GM23338 (cell line): ENCODE results near the gene UST. TPM values are rescaled to one million over a fixed set of nuclear protein-coding genes. Genes with fewer than 3 reads are reported as not detected.
A peak's percentile ranks its signal among the peaks of the same experiment; 100 is the strongest.

Source experiments
- ATAC-seq: fragments of 200-7000 bp; cut with Tn5 transposase; 3 replicates; pipeline ENCODE4 v1.9.1; 2020
- DNase-seq: peaks from one replicate; pipeline ENCODE4 v3.0.0-alpha.2; 2015; ENCODE audit warnings: low spot score
- H2AFZ ChIP-seq: fragments of 200-600 bp; sonication (generic); 2 replicates; pipeline ENCODE4 v1.8.0; 2016; ENCODE audit warnings: antibody characterized with exemption, mild to moderate bottlenecking, moderate library complexity
- H3F3A ChIP-seq: fragments of 200-600 bp; sonication (generic); replicated peaks from 2 replicates; pipeline ENCODE4 v1.8.0; 2017; ENCODE audit warnings: antibody characterized with exemption, mixed run types, low read depth
- H3K27ac ChIP-seq: fragments of 200-600 bp; sonication (generic); 2 replicates; pipeline ENCODE4 v1.6.1; 2016; ENCODE audit warnings: low read depth
- H3K27me3 ChIP-seq: fragments of 200-600 bp; sonication (generic); 2 replicates; pipeline ENCODE4 v1.8.0; 2016; ENCODE audit warnings: mild to moderate bottlenecking, mixed run types, moderate library complexity; ENCODE audit not compliant: insufficient read depth
- H3K36me3 ChIP-seq: fragments of 200-600 bp; sonication (generic); 2 replicates; pipeline ENCODE4 v1.8.0; 2016; ENCODE audit warnings: mild to moderate bottlenecking; ENCODE audit not compliant: insufficient read depth
- H3K4me1 ChIP-seq: fragments of 200-600 bp; sonication (generic); 2 replicates; pipeline ENCODE4 v1.8.0; 2016; ENCODE audit warnings: mild to moderate bottlenecking, moderate library complexity; ENCODE audit not compliant: insufficient read depth
- H3K4me2 ChIP-seq: fragments of 200-600 bp; sonication (generic); 2 replicates; pipeline ENCODE4 v1.7.1; 2017; ENCODE audit warnings: mixed run types
- H3K4me3 ChIP-seq: fragments of 200-600 bp; sonication (generic); 2 replicates; pipeline ENCODE4 v1.6.1; 2016; ENCODE audit warnings: mixed run types
- H3K79me2 ChIP-seq: fragments of 200-600 bp; sonication (generic); replicated peaks from 2 replicates; pipeline ENCODE4 v1.8.0; 2017; ENCODE audit warnings: mild to moderate bottlenecking; ENCODE audit not compliant: insufficient read depth
- H3K9me2 ChIP-seq: fragments of 200-600 bp; sonication (generic); 2 replicates; pipeline ENCODE4 v1.8.0; 2017; ENCODE audit not compliant: insufficient read depth
- H4K20me1 ChIP-seq: fragments of 200-600 bp; sonication (generic); replicated peaks from 2 replicates; pipeline ENCODE4 v1.8.0; 2017; ENCODE audit warnings: mild to moderate bottlenecking; ENCODE audit not compliant: insufficient read depth
- H3K27ac Mint-ChIP-seq: 2 replicates; pipeline ENCODE4 v1.8.0; 2020; ENCODE audit warnings: inconsistent platforms, mild to moderate bottlenecking, moderate library complexity, mixed read lengths
- H3K27me3 Mint-ChIP-seq: 3 replicates; pipeline ENCODE4 v1.8.0; 2022; ENCODE audit warnings: low read depth, mild to moderate bottlenecking, moderate library complexity, mixed read lengths, inconsistent platforms; ENCODE audit not compliant: insufficient read depth, poor library complexity
- H3K36me3 Mint-ChIP-seq: 3 replicates; pipeline ENCODE4 v1.8.0; 2021; ENCODE audit warnings: low read depth, mild to moderate bottlenecking, inconsistent platforms, moderate library complexity, mixed read lengths
- H3K4me1 Mint-ChIP-seq: 3 replicates; pipeline ENCODE4 v1.8.0; 2020; ENCODE audit warnings: mild to moderate bottlenecking, inconsistent platforms, mixed read lengths
- H3K4me3 Mint-ChIP-seq: 3 replicates; pipeline ENCODE4 v1.8.0; 2021; ENCODE audit warnings: moderate library complexity, mild to moderate bottlenecking, inconsistent platforms, mixed read lengths
- H3K9me3 Mint-ChIP-seq: 3 replicates; pipeline ENCODE4 v1.8.0; 2020; ENCODE audit warnings: moderate library complexity, mild to moderate bottlenecking, inconsistent platforms, mixed read lengths
- CREB1 ChIP-seq: fragments of 250-450 bp; sonication (Bioruptor Pico); IDR thresholded peaks from 2 replicates; pipeline ENCODE4 v1.5.0; 2020; ENCODE audit warnings: low read depth, mild to moderate bottlenecking, moderate library complexity
- REST ChIP-seq: IDR thresholded peaks from one replicate; pipeline ENCODE4 v1.6.1; 2018; ENCODE audit warnings: antibody characterized with exemption; ENCODE audit not compliant: unreplicated experiment
- ZNF331 ChIP-seq: fragments of 250-450 bp; sonication (Bioruptor Pico); IDR thresholded peaks from 2 replicates; pipeline ENCODE4 v1.5.0; 2020; ENCODE audit warnings: low read depth, mild to moderate bottlenecking, moderate library complexity
- polyA plus RNA-seq: library from polyadenylated mRNA; unstranded; fragments of >200 nt; fragmentation: Nextera tagmentation; extraction: Ambion mirVana; gene quantifications from 2 replicates; pipeline ENCODE4 v1.2.1, GENCODE V29; 2016
- total RNA-seq: library from RNA; depleted of rRNA; stranded (reverse); fragments of >200 nt; shearing (Covaris generic); gene quantifications from 2 replicates; pipeline ENCODE4 v1.2.3, GENCODE V29; 2014

Gene UST
- total and polyA plus RNA-seq, 2 experiments from 2014 or later = 12.6 to 33.0 TPM

- TF ChIP-seq CREB1 (CRISPR knock-in tag) = no peak
- H3K36me3 ChIP-seq = peaks cover 2% of the 10 kb centered on the region; the same call in 1 of the 2 replicates
- no peak overlapping the region for H3K4me2 ChIP-seq
Measured at GRCh38 chr6:148720406-148720805, 26.4 kb upstream of the UST start.

DNA sequence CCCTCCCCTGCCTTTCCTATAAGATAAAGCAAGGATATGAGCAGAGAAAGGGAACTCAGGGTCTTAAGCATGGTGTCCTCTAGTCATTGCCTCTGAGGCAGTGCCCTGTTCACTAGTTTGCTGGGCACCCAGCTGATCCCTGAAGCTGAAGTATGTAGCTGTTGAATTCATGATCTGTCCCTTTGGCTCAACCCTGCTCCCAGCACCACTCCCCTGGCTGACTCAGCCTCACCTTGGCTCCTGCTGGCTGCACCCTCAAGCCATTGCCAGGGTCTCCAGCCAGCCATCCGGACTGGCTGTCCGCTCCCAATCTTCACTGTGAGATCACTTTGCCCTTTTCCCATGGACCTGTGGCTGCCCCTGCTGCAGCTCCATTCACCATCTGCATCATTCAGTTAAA, 25.9 kb upstream of the UST start:
- H3K9me3 Mint-ChIP-seq = peaks cover 8% of the 10 kb centered on the region; the same call in 1 of the 3 replicates

More at GRCh38 chr6:148720406-148720805, 26.4 kb upstream of the UST start:
- Mint-ChIP-seq H3K9me3 (peaks cover 6% of the 10 kb centered on the region; the same call in 1 of the 3 replicates), H3K4me1 (peaks cover 4% of the 10 kb centered on the region; the same call in 2 of the 3 replicates), H3K36me3 (0 out of 3 replicates have a peak, but pooled peaks cover 4% of the 10 kb centered on the region), H3K27me3 (peaks cover 3% of the 10 kb centered on the region), H3K4me3 (no peak overlapping the region), H3K27ac (no peak overlapping the region)
- Histone ChIP-seq H3K27ac (no peak overlapping the region), H3K4me3 (no peak overlapping the region), H3K27me3 (no peaks in the 10 kb centered on the region), H3K9me2 (peaks cover 9% of the 10 kb centered on the region; the same call in 1 of the 2 replicates), H3K4me1 (peaks cover 7% of the 10 kb centered on the region; the same call in 1 of the 2 replicates), H3F3A (no peaks in the 10 kb centered on the region), H3K79me2 (no peaks in the 10 kb centered on the region), H2AFZ (peak overlapping the region; percentile 82; the same call in 1 of the 2 replicates), H4K20me1 (no peaks in the 10 kb centered on the region)
- ATAC-seq (no peak), DNase-seq (no peak)

More for the DNA sequence above, 25.9 kb upstream of the UST start:
- Mint-ChIP-seq H3K4me3 (no peak overlapping the region), H3K27ac (no peak overlapping the region), H3K4me1 (peaks cover 4% of the 10 kb centered on the region; the same call in 2 of the 3 replicates), H3K36me3 (0 out of 3 replicates have a peak, but pooled peaks cover 4% of the 10 kb centered on the region), H3K27me3 (peaks cover 3% of the 10 kb centered on the region)
- Histone ChIP-seq H3K27me3 (no peaks in the 10 kb centered on the region), H2AFZ (peak overlapping the region; percentile 54; the same call in 1 of the 2 replicates), H3K4me2 (no peak overlapping the region), H3F3A (no peaks in the 10 kb centered on the region), H3K36me3 (peaks cover 2% of the 10 kb centered on the region; the same call in 1 of the 2 replicates), H4K20me1 (no peaks in the 10 kb centered on the region), H3K4me1 (peaks cover 7% of the 10 kb centered on the region; the same call in 1 of the 2 replicates), H3K9me2 (peaks cover 9% of the 10 kb centered on the region; the same call in 1 of the 2 replicates), H3K4me3 (no peak overlapping the region), H3K27ac (no peak overlapping the region), H3K79me2 (no peaks in the 10 kb centered on the region)
- TF ChIP-seq REST (no peak), ZNF331 (CRISPR knock-in tag) (no peak)
- no peak for ATAC-seq
- no peak for DNase-seq
